ENCODE data around the gene MRPL9. TPM values are rescaled to one million over a fixed set of nuclear protein-coding genes. Genes with fewer than 3 reads are reported as not detected.
"Not testable (repeated sequence)": the region's sequence is repeated elsewhere in the genome, so short reads cannot be mapped to it uniquely, and the experiment has no call there.

The MRPL9 gene
- total RNA-seq, 2 experiments from 2014 or later = 121 to 141 TPM

- ChIA-PET POLR2A (no interaction called here), CTCF (interaction anchor here (0.9 kb wide), 1 partner anchor 20 kb away, joined by 3 read pairs; no protein-coding TSS in a partner anchor)
- Mint-ChIP-seq H3K4me1 (ENCODE audit: low read depth) (peaks cover 23% of the 10 kb centered on the region), H3K27me3 (no peaks in the 10 kb centered on the region), H3K4me3 (no peak overlapping the region), H3K27ac (no peak overlapping the region), H3K9me3 (no peaks in the 10 kb centered on the region), H3K36me3 (ENCODE audit: low read depth) (no peaks in the 10 kb centered on the region)
- no peak for ATAC-seq
- TF ChIP-seq CTCF (IDR thresholded peaks at IDR 0.05) = no peak
- no peak for DNase-seq
- intact Hi-C loops (cut with micrococcal nuclease) = no loop called here
These were observed 24.4 kb upstream of the MRPL9 start for GRCh38 chr1:151787689-151788088.

- H3K4me1 Mint-ChIP-seq (ENCODE audit: low read depth) = peaks cover 4% of the 10 kb centered on the region
- no peaks in the 10 kb centered on the region for H3K9me3 Mint-ChIP-seq
- ChIA-PET CTCF (no interaction called here), POLR2A (no interaction called here)
- no peak overlapping the region for H3K4me3 Mint-ChIP-seq
- H3K27me3 Mint-ChIP-seq = no peaks in the 10 kb centered on the region
- peaks cover 2% of the 10 kb centered on the region for H3K36me3 Mint-ChIP-seq (ENCODE audit: low read depth)
- DNase-seq (no peak), ATAC-seq (no peak)
- intact Hi-C loops (cut with micrococcal nuclease) = no loop called here
- no peak overlapping the region for H3K27ac Mint-ChIP-seq
- TF ChIP-seq CTCF (IDR thresholded peaks at IDR 0.05) = no peak
These were observed 20.5 kb upstream of the MRPL9 start for GRCh38 chr1:151783796-151784195.

- intact Hi-C loops (cut with micrococcal nuclease) = no loop called here
- Mint-ChIP-seq H3K27ac (no peak overlapping the region), H3K4me3 (no peak overlapping the region), H3K27me3 (no peaks in the 10 kb centered on the region), H3K9me3 (no peaks in the 10 kb centered on the region), H3K36me3 (ENCODE audit: low read depth) (peaks cover 2% of the 10 kb centered on the region), H3K4me1 (ENCODE audit: low read depth) (no peaks in the 10 kb centered on the region)
- POLR2A ChIA-PET = no interaction called here
- no peak for DNase-seq
- no peak for TF ChIP-seq CTCF (IDR thresholded peaks at IDR 0.05)
- no peak for ATAC-seq
- CTCF ChIA-PET = no interaction called here
These were observed 19.4 kb upstream of the MRPL9 start for GRCh38 chr1:151782741-151783140.

GRCh38 chr1:151782026-151782425 is 18.7 kb upstream of the MRPL9 start:
- H3K27me3 Mint-ChIP-seq; H3K27ac Mint-ChIP-seq; H3K9me3 Mint-ChIP-seq; H3K4me3 Mint-ChIP-seq; POLR2A ChIA-PET; DNase-seq; ATAC-seq; H3K4me1 Mint-ChIP-seq (ENCODE audit: low read depth); intact Hi-C loops (cut with micrococcal nuclease); CTCF ChIA-PET; H3K36me3 Mint-ChIP-seq (ENCODE audit: low read depth): not testable (repeated sequence)

- H3K4me3 Mint-ChIP-seq; ATAC-seq; H3K36me3 Mint-ChIP-seq (ENCODE audit: low read depth); intact Hi-C loops (cut with micrococcal nuclease); H3K4me1 Mint-ChIP-seq (ENCODE audit: low read depth); H3K9me3 Mint-ChIP-seq; DNase-seq; H3K27me3 Mint-ChIP-seq; POLR2A ChIA-PET; H3K27ac Mint-ChIP-seq: not testable (repeated sequence)
- CTCF ChIA-PET = interaction anchor here (1.0 to 1.2 kb wide), 2 partner anchors 55 to 56 kb away, joined by 3 read pairs; no protein-coding TSS in a partner anchor
These were observed 17.4 kb upstream of the MRPL9 start for GRCh38 chr1:151780736-151781135.

GRCh38 chr1:151779852-151780251 is 16.6 kb upstream of the MRPL9 start:
- CTCF ChIA-PET = interaction anchor here (0.7 to 1.5 kb wide), 4 partner anchors 15 to 57 kb away, joined by 3 to 4 read pairs (median 3); no protein-coding TSS in a partner anchor
- no peaks in the 10 kb centered on the region for H3K9me3 Mint-ChIP-seq
- H3K4me3 Mint-ChIP-seq = no peak overlapping the region
- H3K36me3 Mint-ChIP-seq (ENCODE audit: low read depth) = peaks cover 2% of the 10 kb centered on the region
- no peak for TF ChIP-seq CTCF (IDR thresholded peaks at IDR 0.05)
- POLR2A ChIA-PET = no interaction called here
- H3K4me1 Mint-ChIP-seq (ENCODE audit: low read depth) = no peaks in the 10 kb centered on the region
- no peak overlapping the region for H3K27ac Mint-ChIP-seq
- intact Hi-C loops (cut with micrococcal nuclease) = no loop called here
- ATAC-seq = no peak
- DNase-seq = no peak
- H3K27me3 Mint-ChIP-seq = no peaks in the 10 kb centered on the region

All from activated CD8-positive, alpha-beta T cell treated with anti-CD3 and anti-CD28 coated beads for 36 hours (primary cell).